DMS79 treated with DMSO at 0.1 percent for 48 hours (cell line): ENCODE data around the gene RHOJ.
"Not testable (repeated sequence)": the region's sequence is repeated elsewhere in the genome, so short reads cannot be mapped to it uniquely, and the experiment has no call there.

Experiments
- DNase-seq: peaks from one replicate; lab custom pipeline; 2025; lab: John Stamatoyannopoulos, UW

Gene RHOJ

GRCh38 chr14:63204407-63205043 is at the start of gene RHOJ:
TSS of gene RHOJ (plus strand) at chr14:63204443. CDS start at chr14:63204870, 427 bp downstream.
- peak; percentile 53 for DNase-seq

- no peak for DNase-seq
Observed at GRCh38 chr14:63155511-63156185, 48.6 kb upstream of the RHOJ start.

- DNase-seq, result no peak
Observed at GRCh38 chr14:63157195-63157594, 47.0 kb upstream of the RHOJ start.

DNA sequence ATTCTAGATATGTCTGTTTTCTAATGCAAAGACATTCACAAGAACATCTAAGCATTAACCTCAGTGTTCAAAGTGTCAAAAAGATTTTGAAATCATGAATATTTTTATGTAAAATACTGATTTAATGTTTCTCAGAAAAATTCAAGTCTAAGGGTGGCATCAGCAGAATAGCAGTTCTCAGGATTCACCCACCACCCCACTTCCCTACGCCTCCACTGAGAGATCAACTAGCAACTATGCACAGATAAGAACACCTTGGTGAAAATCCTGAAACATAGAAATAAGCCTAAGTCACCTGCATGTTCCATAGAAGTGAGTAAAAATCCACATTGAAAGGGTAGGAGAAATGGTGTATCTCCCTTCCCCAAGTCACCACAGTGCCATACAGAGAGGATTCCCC is 40.9 kb upstream of the RHOJ start:
- DNase-seq, result no peak

DNA sequence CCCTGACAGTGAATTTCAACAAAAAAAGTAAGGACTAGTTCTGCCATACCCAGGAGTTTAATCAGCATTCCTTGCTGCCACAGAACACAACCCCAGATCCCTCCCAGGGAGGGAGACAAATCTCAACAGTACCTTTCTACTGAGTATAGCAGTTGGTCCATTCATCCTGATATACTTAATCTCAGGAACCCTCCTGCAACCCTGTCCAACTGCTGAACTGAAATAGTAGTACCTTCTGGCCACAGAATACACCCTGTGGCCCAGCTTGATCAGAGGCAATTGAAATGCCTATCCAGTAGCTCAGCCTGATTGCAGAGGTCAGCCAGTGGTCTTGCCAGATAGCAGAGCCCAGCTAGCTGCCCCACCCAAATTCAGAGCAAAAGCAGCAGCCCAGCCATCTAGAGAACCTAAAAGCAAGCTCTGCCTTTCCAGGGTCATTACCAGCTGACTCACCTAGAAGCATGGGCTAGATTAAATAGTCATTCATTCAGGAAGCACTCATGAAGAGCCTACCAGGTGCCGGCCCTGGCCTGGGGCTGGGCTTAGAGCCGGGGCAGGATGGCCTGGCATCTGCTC is 40.0 kb upstream of the RHOJ start:
- DNase-seq, result no peak

DNA sequence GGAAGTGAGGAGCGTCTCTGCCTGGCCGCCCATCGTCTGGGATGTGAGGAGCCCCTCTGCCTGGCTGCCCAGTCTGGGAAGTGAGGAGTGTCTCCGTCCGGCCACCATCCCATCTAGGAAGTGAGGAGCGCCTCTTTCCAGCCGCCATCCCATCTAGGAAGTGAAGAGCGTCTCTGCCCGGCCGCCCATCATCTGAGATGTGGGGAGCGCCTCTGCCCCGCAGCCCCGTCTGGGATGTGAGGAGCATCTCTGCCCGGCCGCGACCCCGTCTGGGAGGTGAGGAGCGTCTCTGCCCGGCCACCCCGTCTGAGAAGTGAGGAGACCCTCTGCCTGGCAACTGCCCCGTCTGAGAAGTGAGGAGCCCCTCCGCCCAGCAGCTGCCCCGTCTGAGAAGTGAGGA is 39.0 kb upstream of the RHOJ start:
- DNase-seq, result not testable (repeated sequence)

GRCh38 chr14:63167044-63167443 is 37.2 kb upstream of the RHOJ start:
- no peak for DNase-seq

- peak; percentile 52 for DNase-seq
Observed at GRCh38 chr14:63174760-63175191, 29.5 kb upstream of the RHOJ start.

DNA sequence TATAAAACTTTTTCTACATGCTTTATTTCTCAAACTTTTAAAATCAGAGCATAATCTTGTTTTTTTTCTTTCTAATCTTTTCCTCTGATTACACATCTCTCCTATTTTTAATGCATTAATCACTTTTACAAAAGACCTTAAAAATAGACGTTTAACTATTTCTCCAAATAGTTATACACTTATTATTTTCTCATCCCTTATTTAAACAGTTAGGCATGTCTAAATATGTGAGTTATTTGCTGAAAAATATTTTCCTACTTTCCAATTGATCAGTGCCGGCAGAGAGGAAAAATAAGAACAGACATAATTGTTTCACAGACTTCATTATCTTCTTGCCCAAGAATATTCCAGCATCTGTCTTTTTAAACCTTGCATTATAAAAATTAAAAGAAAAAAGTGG is 28.7 kb upstream of the RHOJ start:
- no peak for DNase-seq

DNA sequence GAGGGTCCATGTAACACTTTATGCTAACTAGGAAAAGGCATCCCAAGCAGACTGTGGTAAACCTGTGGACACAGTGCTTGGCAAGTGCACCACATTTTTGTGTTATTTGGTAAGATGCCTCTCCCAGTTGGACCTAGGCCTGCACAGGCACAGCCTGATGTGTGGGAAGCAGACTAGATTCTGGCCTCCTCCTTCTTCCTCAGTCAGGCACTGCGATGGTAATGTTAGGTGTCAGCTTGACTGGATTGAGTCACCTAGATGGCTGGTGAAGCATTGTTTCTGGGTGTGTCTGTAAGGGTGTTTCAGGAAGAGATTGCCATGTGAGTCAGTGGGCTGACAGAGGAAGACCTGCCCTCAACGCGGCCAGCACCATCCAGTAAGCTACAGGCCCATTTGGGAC is 25.3 kb upstream of the RHOJ start:
- no peak for DNase-seq

GRCh38 chr14:63179383-63179782 is 24.9 kb upstream of the RHOJ start:
- no peak for DNase-seq

GRCh38 chr14:63180011-63180410 is 24.2 kb upstream of the RHOJ start:
- no peak for DNase-seq

DNA sequence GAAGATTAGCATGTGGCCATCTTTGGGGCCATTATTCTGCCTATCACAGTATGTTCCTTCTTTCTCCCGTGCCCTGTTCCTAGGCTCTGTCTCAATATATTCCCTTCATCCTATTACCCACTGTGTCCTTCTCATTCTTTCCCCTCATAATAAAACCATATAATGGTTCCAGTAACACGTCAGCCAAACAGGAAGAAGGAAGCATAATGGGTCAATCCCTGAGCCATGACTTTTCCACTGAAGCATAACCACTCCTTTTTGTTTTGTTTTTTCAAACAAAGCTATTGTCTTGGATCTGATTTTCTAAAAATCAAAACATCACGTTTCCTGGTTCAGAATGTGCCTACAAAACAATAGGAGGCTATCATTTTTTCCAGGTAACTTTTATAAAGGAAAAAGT is 21.3 kb upstream of the RHOJ start:
- DNase-seq, result no peak

- DNase-seq, result no peak
Observed at GRCh38 chr14:63186453-63186852, 17.8 kb upstream of the RHOJ start.

DNA sequence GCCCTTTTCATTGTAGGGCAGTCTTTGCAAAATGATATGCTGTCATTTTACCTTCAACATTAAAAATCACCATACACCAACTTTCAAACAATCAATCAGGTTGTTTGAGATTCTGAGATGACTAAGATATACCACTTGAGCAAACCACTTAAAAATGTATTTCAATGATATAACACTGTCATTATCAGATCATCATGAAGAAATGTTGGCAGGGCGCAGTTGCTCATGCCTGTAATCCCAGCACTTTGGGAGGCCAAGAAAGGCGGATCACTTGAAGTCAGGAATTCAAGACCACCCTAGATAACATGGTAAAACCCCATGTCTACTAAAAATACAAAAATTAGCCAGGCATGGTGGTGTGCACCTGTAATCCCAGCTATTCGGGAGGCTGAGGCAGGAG is 13.0 kb upstream of the RHOJ start:
- DNase-seq, result no peak

GRCh38 chr14:63192085-63192484 is 12.2 kb upstream of the RHOJ start:
- DNase-seq, result no peak

- DNase-seq, result no peak
Observed at GRCh38 chr14:63193236-63193635, 11.0 kb upstream of the RHOJ start.

DNA sequence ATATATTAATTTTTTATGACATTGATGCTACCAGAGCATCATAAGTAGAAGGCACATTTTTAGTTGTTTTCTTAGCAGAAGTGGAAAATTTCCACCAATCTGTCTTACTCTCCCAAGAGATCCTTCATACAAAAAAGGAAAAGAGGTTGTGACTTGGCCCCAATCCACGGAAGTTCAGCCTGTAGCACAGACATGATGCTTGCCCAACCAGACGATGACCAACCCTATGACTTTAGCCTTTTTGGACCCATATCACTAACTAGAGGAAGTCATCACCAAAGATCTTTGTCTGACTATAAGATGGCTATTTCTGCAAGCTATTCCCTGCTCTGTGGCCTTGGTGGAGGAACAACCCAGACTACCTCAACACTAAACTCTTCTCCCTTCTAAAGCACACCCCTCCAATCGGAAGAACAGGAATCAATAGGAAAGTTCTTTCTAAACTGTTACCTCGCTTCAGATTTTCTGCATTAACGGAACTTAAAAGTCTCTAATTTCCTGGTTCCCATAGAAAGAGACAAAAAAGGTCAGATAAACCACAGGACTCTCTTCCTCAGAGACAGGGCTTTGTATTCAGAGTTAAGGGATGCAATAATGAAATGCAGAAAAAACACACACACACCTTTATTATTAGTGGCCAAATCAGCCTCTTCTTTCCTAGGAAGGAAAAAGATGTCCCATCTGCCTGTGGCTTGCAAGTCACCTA is 4.1 kb upstream of the RHOJ start:
- no peak for DNase-seq

DNA sequence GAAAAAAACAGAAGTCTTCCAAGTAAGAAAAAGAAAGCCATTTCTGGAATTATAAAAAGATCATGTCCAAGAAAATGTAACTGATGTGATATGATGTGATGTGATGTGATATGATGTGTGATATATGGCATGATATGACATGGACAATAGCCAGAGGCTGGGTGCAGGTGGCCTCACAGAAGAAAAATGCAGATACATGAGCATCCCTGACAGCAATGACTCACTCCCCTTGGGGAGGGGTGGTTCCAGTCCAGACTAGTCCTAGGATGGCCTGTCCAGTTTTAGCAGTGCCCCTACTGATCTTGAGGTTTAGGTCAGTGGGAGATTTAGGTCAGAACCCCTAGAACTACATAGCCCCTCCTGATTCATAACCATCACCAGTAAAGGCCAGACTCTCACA is 3.5 kb upstream of the RHOJ start:
- no peak for DNase-seq

GRCh38 chr14:63203015-63203414 is 1.2 kb upstream of the RHOJ start:
- no peak for DNase-seq

- DNase-seq, result peak; percentile 81
Observed at GRCh38 chr14:63203618-63204406, 431 bp upstream of the RHOJ start.

DNA sequence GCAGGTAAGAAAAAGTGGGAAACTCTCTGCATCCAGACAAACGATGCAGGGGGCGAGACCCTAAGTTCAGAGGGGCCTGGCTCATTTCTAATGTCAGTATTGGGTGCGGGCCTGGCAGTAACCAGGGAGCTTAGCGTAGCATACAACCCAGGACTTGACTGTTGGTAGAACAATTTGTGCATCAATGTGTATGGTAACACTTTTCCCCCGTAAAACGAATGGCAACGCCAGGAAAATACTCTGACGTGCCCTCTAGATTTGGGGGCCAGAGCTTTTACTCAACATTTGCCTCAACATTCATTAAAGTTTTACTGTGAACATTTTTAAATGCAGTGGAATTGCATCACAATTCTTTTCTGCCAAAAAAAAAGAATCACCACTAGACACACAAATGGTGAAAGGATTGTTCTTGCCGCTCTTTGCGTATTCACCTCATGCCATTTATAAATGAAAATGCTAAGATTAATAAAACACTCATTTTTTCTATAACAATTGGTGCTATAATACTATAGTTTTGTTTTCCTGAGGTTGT is 867 bp downstream of the RHOJ start:
- no peak for DNase-seq
